ENCODE measurements around the gene NME8. TPM values are rescaled to one million over a fixed set of nuclear protein-coding genes. Genes with fewer than 3 reads are reported as not detected.

NME8 gene
- total and polyA plus RNA-seq, 2 donors (not counting 1 experiment from before 2014, with no cell fraction given), result not detected

DNA sequence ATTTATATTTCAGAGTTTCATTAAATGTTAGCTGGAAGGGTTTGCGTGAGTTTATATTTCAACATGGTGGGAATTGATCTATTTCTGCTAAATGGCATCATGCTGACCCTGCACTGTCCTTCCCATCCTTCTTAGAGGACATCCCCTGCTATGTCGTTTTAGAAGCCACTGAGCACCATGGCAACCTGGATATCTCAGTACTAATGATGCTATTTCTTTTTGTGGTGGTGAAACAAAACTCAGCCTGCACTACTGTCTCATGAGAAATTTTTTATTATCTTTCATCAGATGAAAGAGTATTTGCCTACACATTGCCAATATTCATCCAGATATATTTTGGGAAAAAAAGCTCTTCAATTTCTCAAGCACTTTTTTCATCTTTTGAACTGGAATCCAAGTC lies 84.1 kb downstream of the NME8 start:
- Mint-ChIP-seq H3K4me1 (no peaks in the 10 kb centered on the region), H3K27me3 (peaks cover 4% of the 10 kb centered on the region), H3K27ac (no peak overlapping the region), H3K9me3 (ENCODE audit: insufficient read depth) (peaks cover 3% of the 10 kb centered on the region), H3K4me3 (no peak overlapping the region)
- H3K4me3 ChIP-seq (ENCODE audit: control extremely low read depth in 1 of 5, extremely low read depth in 1 of 5, insufficient read depth in 1 of 5, low read depth in 2 of 5, low read length in 4 of 5), result no peak overlapping the region
- no peak overlapping the region for H3K4me2 ChIP-seq (replicated peaks; ENCODE audit: low read depth, low read length, poor library complexity, severe bottlenecking)
- no peaks in the 10 kb centered on the region for H3K4me1 ChIP-seq (ENCODE audit: control insufficient read depth in 2 of 2, insufficient read depth in 2 of 2, low read length in 2 of 2)
- ChIA-PET CTCF (no interaction called here), POLR2A (no interaction called here)
- TF ChIP-seq, protein P1, sequence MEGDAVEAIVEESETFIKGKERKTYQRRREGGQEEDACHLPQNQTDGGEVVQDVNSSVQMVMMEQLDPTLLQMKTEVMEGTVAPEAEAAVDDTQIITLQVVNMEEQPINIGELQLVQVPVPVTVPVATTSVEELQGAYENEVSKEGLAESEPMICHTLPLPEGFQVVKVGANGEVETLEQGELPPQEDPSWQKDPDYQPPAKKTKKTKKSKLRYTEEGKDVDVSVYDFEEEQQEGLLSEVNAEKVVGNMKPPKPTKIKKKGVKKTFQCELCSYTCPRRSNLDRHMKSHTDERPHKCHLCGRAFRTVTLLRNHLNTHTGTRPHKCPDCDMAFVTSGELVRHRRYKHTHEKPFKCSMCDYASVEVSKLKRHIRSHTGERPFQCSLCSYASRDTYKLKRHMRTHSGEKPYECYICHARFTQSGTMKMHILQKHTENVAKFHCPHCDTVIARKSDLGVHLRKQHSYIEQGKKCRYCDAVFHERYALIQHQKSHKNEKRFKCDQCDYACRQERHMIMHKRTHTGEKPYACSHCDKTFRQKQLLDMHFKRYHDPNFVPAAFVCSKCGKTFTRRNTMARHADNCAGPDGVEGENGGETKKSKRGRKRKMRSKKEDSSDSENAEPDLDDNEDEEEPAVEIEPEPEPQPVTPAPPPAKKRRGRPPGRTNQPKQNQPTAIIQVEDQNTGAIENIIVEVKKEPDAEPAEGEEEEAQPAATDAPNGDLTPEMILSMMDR (IDR thresholded peaks at IDR 0.05), result no peak
- TF ChIP-seq EZH2 (IDR thresholded peaks at IDR 0.05; ENCODE audit: borderline replicate concordance, insufficient read depth, low read depth, low read length, poor library complexity, severe bottlenecking), result no peak
- H3K79me2 ChIP-seq (ENCODE audit: control insufficient read depth, insufficient read depth, low read length), result no peaks in the 10 kb centered on the region
- no CpG with 5 or more reads among the region's 2 CpGs for WGBS (ENCODE audit: insufficient coverage)
- H2AFZ ChIP-seq (ENCODE audit: insufficient read depth, low read depth, low read length, poor library complexity, severe bottlenecking), result no peak overlapping the region
- no peak for DNase-seq
- H3K27ac ChIP-seq (ENCODE audit: low read length in 2 of 2), result no peak overlapping the region
- no peak overlapping the region for H3K9ac ChIP-seq (ENCODE audit: low read length)
- peaks cover 0 to 4% (median 0%) of the 10 kb centered on the region in 3 donors for H3K9me3 ChIP-seq (ENCODE audit: control extremely low read depth in 1 of 3, control insufficient read depth in 2 of 3, insufficient read depth in 1 of 3, low read length in 2 of 3)
- intact Hi-C loops (cut with micrococcal nuclease), result no loop called here
- no peaks in the 10 kb centered on the region for H3K36me3 ChIP-seq (replicated peaks in 1 of 2; ENCODE audit: control extremely low read depth in 1 of 2, control insufficient read depth in 1 of 2, extremely low read depth in 1 of 2, insufficient read depth in 2 of 2, low read length in 1 of 2)
- no peaks in the 10 kb centered on the region for H3K27me3 ChIP-seq (replicated peaks in 1 of 4; ENCODE audit: control extremely low read depth in 1 of 4, control insufficient read depth in 3 of 4, insufficient read depth in 4 of 4, low read length in 3 of 4)
- ATAC-seq (ENCODE audit: low read depth), result no peak
- H4K20me1 ChIP-seq (ENCODE audit: control insufficient read depth, insufficient read depth, low read length, poor library complexity, severe bottlenecking), result no peaks in the 10 kb centered on the region

DNA sequence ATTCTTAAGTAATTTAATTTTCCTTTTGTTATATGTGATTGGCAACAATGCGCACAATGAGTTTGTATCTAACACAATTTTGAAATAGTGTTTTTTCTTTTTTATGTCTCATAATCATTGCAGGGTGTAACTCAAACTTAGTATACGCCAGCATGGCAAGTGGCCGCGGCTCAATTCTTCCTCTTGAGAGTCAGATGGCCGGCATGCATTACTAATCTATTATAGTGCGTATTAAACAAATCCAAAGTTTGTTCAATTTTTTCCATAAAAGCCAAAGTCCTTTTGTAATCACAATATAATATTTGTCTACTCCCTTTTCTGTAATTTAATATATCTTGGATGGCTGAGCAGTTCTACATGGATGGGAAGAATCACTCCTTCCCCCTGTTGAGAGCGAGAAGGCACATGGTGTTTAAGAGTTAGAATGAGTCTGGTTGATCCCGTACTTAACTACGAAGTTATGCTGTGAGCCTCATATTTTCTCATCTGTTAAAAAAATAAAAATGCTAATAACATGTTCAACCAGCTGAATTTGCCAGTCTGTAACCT lies 84.7 kb downstream of the NME8 start:
- DNase-seq (no peak), ATAC-seq (ENCODE audit: low read depth) (no peak)
- Mint-ChIP-seq H3K9me3 (ENCODE audit: insufficient read depth) (peaks cover 3% of the 10 kb centered on the region), H3K27me3 (peaks cover 4% of the 10 kb centered on the region), H3K27ac (no peak overlapping the region), H3K4me3 (no peak overlapping the region), H3K4me1 (no peaks in the 10 kb centered on the region)
- Histone ChIP-seq H3K4me1 (ENCODE audit: control insufficient read depth in 2 of 2, insufficient read depth in 2 of 2, low read length in 2 of 2) (no peaks in the 10 kb centered on the region), H3K27me3 (replicated peaks in 1 of 4; ENCODE audit: control extremely low read depth in 1 of 4, control insufficient read depth in 3 of 4, insufficient read depth in 4 of 4, low read length in 3 of 4) (no peaks in the 10 kb centered on the region), H3K27ac (ENCODE audit: low read length in 2 of 2) (no peak overlapping the region), H3K36me3 (replicated peaks in 1 of 2; ENCODE audit: control extremely low read depth in 1 of 2, control insufficient read depth in 1 of 2, extremely low read depth in 1 of 2, insufficient read depth in 2 of 2, low read length in 1 of 2) (no peaks in the 10 kb centered on the region), H4K20me1 (ENCODE audit: control insufficient read depth, insufficient read depth, low read length, poor library complexity, severe bottlenecking) (no peaks in the 10 kb centered on the region), H3K4me3 (ENCODE audit: control extremely low read depth in 1 of 5, extremely low read depth in 1 of 5, insufficient read depth in 1 of 5, low read depth in 2 of 5, low read length in 4 of 5) (no peak overlapping the region), H3K4me2 (replicated peaks; ENCODE audit: low read depth, low read length, poor library complexity, severe bottlenecking) (no peak overlapping the region), H3K79me2 (ENCODE audit: control insufficient read depth, insufficient read depth, low read length) (no peaks in the 10 kb centered on the region), H2AFZ (ENCODE audit: insufficient read depth, low read depth, low read length, poor library complexity, severe bottlenecking) (no peak overlapping the region), H3K9me3 (ENCODE audit: control extremely low read depth in 1 of 3, control insufficient read depth in 2 of 3, insufficient read depth in 1 of 3, low read length in 2 of 3) (peaks cover 0 to 4% (median 2%) of the 10 kb centered on the region in 3 donors), H3K9ac (ENCODE audit: low read length) (no peak overlapping the region)
- intact Hi-C loops (cut with micrococcal nuclease), result no loop called here
- ChIA-PET POLR2A (no interaction called here), CTCF (no interaction called here)
- TF ChIP-seq, protein P1 (IDR thresholded peaks at IDR 0.05), result no peak
- TF ChIP-seq EZH2 (IDR thresholded peaks at IDR 0.05; ENCODE audit: borderline replicate concordance, insufficient read depth, low read depth, low read length, poor library complexity, severe bottlenecking), result no peak
- 100% methylated on average over 2 of the region's 9 CpGs for WGBS (ENCODE audit: insufficient coverage)
